Right lobe of liver (tissue), 6 donors: ENCODE measurements around the gene LRRC1. TPM values are rescaled to one million over a fixed set of nuclear protein-coding genes. Genes with fewer than 3 reads are reported as not detected.

ENCODE experiments used
- ATAC-seq, 4 donors: fragments of 200-7000 bp; cut with Tn5 transposase; one replicate each; pipeline ENCODE4 v1.9.1; 2020; ENCODE audit warnings: mild to moderate bottlenecking in 4 of 4, moderate library complexity in 4 of 4
- DNase-seq, 3 donors: peaks; one replicate each; pipeline ENCODE4 v3.0.0-alpha.2; 2020
- H3K27ac ChIP-seq, 3 donors: fragments of 200-600 bp; one replicate each; pipeline ENCODE4 v1.8.0; 2022
- H3K27me3 ChIP-seq, 2 donors: fragments of 200-600 bp; one replicate each; pipeline ENCODE4 v1.8.0; 2022
- H3K36me3 ChIP-seq, 4 donors: fragments of 200-600 bp; sonication (generic) in 1 of 4; one replicate each; pipeline versions ENCODE4 v1.5.1 to v1.8.0; 2017 to 2022; ENCODE audit warnings: control low read depth in 1 of 4
- H3K4me1 ChIP-seq, 4 donors: fragments of 200-600 bp; sonication (generic) in 1 of 4; one replicate each; pipeline versions ENCODE4 v1.5.1 to v1.8.0; 2017 to 2022; ENCODE audit warnings: control low read depth in 1 of 4
- H3K4me3 ChIP-seq, 3 donors: fragments of 200-600 bp; one replicate each; pipeline ENCODE4 v1.8.0; 2022
- H3K9me3 ChIP-seq, 4 donors: fragments of 200-600 bp; sonication (generic) in 1 of 4; one replicate each; pipeline versions ENCODE4 v1.5.1 to v1.8.0; 2017 to 2022; ENCODE audit warnings: control low read depth in 1 of 4
- CTCF ChIP-seq, 4 donors: fragments of 200-600 bp in 3 of 4; fragments of 450-650 bp in 1 of 4; IDR thresholded peaks; one replicate each; pipeline versions ENCODE4 v1.5.1 to v1.8.0; 2016 to 2022; ENCODE audit warnings: antibody characterized with exemption in 4 of 4, mild to moderate bottlenecking in 2 of 4
- POLR2A ChIP-seq: fragments of 450-650 bp; IDR thresholded peaks from one replicate; pipeline ENCODE4 v1.6.1; 2017; ENCODE audit warnings: antibody characterized with exemption, mild to moderate bottlenecking
- WGBS: methylation state at CpG from one replicate; pipeline ENCODE4 v1.1.6; 2018; ENCODE audit warnings: low coverage, low lambda C conversion rate; ENCODE audit not compliant: insufficient coverage; ENCODE audit errors: missing lambda C conversion rate; 5-methylcytosine and 5-hydroxymethylcytosine counted together
- intact Hi-C, 2 donors: fragments of 100-400 bp; cut with DNase I; formaldehyde crosslinking; loops; one replicate each; pipeline versions ENCODE4 v1.11.2 to v1.14.1; 2022
- total RNA-seq, 6 experiments: library from RNA; depleted of rRNA in 2 of 6; stranded (reverse); fragments of >200 nt in 2 of 6; fragmentation: NEBNext Ultra II Directional in 3 of 6; extraction: Animal tissue kit (Norgen Biotek cat#: 25700) in 3 of 6; gene quantifications; one replicate each; pipeline versions ENCODE4 v1.1.0 to v1.2.4, GENCODE V29; 2016 to 2023
- donor health status: DM: no; HTN: yes; CAD: no.
- donor health status: DM: no; HTN: no; CAD: no.
- donor health status: DM: no; HTN: no; CAD: no.
- donor health status: DM: no; HTN: yes; CAD: no.
- donor health status: DM: no; HTN: yes; CAD: no.

The LRRC1 gene
- total RNA-seq, 6 experiments from 2014 or later: 0.46 to 3.2 (median 1.4) TPM

DNA sequence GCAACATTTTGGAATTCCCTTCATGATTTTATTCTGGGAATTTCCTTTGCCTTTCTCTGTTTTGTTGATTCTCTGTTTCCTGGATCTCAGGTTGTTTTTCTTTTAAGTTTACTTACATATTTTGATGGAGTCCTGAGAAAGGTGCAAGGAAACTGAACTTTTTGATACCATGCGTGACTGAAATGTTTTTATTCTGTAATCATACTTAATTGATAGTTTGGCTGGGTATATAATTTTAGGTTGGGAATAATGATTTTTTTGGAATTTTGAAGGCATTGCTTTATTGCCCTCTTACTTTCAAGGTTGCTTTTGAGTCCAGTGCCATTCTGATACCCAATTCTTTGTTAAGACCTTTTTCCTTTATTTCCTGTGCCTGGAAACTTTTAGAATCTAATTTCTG is 45.2 kb downstream of the LRRC1 start:
- H3K36me3 ChIP-seq: no peaks in the 10 kb centered on the region

DNA sequence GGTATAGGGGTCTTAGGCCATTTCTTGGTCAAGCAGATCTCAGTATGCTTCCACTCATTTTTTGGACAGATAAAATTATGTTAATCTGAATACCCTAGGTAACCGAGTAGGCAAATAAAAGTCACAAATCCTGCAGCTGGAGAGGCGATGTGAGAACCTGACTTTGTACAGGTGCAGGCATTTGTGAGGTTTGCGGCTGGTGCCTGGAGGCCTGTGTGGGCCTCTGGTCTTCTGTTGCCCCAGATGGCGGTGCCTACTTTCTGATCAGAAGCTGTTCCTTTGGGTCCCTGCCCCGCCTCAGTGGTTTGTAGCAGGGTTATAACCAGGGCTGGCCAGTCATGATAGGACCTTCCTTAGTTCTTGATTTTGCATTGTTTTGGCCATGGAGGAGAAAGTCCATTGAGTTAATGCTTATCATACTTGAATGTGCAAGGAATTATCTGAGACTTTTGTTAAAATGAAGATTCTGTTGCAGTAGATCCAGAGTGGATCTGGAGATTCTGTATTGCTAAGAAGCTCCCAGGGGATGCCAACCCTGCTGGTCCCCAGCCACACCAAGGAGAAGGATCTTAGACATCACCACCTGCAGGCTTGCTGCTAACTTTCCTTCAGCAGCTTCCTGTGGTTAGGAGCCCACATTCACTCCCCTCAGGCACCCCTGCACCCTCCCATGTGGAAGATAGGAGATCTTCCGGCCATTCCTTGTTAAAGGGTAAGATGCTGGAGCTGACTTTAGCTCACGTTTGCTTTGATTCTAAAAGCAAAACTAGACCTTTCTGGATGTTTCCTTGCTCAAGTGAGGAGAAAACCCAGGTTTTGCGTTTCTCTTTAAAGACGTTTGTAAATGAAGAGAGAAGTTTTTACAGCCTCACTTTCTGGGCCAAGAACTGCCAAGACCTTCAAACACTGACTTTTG is 50.7 kb downstream of the LRRC1 start:
- ATAC-seq: no peak
- intact Hi-C loops: no loop called here

More for the DNA sequence above, 45.2 kb downstream of the LRRC1 start:
- DNase-seq (no peak), ATAC-seq (no peak)
- Histone ChIP-seq H3K4me3 (no peak overlapping the region), H3K27me3 (no peaks in the 10 kb centered on the region), H3K27ac (no peak overlapping the region), H3K9me3 (no peaks in the 10 kb centered on the region), H3K4me1 (no peaks in the 10 kb centered on the region)
- 95% methylated on average over 1 of the region's 1 CpG for WGBS
- intact Hi-C loops: no loop called here
- no peak for TF ChIP-seq CTCF (IDR thresholded peaks at IDR 0.05)
- TF ChIP-seq POLR2A: no peak

DNA sequence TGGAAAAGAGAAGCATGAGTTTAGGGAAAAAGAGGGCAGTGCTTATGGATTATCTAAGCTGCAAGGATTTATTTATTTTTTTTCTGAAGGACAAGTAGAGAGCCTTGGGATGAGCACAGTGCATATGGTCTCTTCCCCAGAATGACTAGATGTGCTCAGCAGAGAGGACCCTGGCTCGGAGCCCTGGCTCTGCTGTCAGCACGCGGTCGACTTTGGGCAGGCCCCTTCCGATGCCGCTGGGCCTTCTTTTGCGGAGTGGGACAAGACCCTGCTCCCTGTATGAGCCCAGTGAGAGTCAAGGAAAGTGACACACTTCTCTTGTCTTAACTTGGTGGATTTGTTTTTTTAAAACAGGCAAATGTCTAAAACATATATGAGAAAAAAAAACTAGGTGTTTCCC is 51.4 kb downstream of the LRRC1 start:
- intact Hi-C loops: no loop called here
- no peaks in the 10 kb centered on the region for H3K4me1 ChIP-seq
- no peaks in the 10 kb centered on the region for H3K9me3 ChIP-seq
- H3K4me3 ChIP-seq: no peak overlapping the region
- no peaks in the 10 kb centered on the region for H3K36me3 ChIP-seq
- DNase-seq: no peak
- no peak overlapping the region for H3K27ac ChIP-seq
- no peak for TF ChIP-seq CTCF (IDR thresholded peaks at IDR 0.05)
- TF ChIP-seq POLR2A: no peak
- WGBS: 69% methylated on average over 7 of the region's 7 CpGs
- H3K27me3 ChIP-seq: no peaks in the 10 kb centered on the region
- no peak for ATAC-seq

More for the DNA sequence above, 50.7 kb downstream of the LRRC1 start:
- TF ChIP-seq POLR2A: no peak
- no peak for TF ChIP-seq CTCF (IDR thresholded peaks at IDR 0.05)
- no peak overlapping the region for H3K27ac ChIP-seq
- no peaks in the 10 kb centered on the region for H3K4me1 ChIP-seq
- no peaks in the 10 kb centered on the region for H3K36me3 ChIP-seq
- no peak for DNase-seq
- 72% methylated on average over 7 of the region's 9 CpGs for WGBS
- no peaks in the 10 kb centered on the region for H3K9me3 ChIP-seq
- no peak overlapping the region for H3K4me3 ChIP-seq
- no peaks in the 10 kb centered on the region for H3K27me3 ChIP-seq

DNA sequence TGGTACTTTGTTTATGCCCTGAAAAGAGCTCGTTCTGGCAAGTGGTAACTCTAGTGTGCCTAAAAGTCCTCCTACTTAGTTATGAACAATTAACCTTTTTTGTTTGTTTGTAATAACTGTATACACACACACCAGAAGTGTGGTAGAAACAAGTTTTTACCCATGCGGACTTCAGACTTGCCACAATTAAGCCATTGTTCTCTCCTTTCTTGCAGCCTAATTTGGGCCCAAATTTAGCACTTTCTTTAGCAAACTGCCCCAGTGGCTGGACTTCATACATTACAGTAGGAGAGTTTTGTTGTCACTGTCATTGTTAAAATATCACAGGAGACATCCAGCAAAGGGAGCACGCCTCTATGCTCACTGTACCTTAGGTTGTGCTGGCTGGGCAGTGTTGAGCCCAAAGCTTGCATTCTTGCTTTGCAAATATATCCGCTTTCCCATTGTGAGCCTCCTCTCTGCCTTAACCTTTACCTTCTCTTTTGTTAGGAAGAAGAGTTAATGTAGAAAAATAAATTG is 53.0 kb downstream of the LRRC1 start:
- H3K4me1 ChIP-seq: no peaks in the 10 kb centered on the region
- no peaks in the 10 kb centered on the region for H3K27me3 ChIP-seq
- ATAC-seq: no peak
- no peaks in the 10 kb centered on the region for H3K36me3 ChIP-seq
- intact Hi-C loops: no loop called here
- 84% methylated on average over 3 of the region's 4 CpGs for WGBS
- no peak for DNase-seq
- no peak for TF ChIP-seq CTCF (IDR thresholded peaks at IDR 0.05)
- no peak for TF ChIP-seq POLR2A
- no peak overlapping the region for H3K27ac ChIP-seq
- no peak overlapping the region for H3K4me3 ChIP-seq
- H3K9me3 ChIP-seq: no peaks in the 10 kb centered on the region
